ENCODE results near the gene SLC44A4.
A peak's percentile ranks its signal among the peaks of the same experiment; 100 is the strongest.
"Not testable (repeated sequence)": the region's sequence is repeated elsewhere in the genome, so short reads cannot be mapped to it uniquely, and the experiment has no call there.

SLC44A4 gene

DNA sequence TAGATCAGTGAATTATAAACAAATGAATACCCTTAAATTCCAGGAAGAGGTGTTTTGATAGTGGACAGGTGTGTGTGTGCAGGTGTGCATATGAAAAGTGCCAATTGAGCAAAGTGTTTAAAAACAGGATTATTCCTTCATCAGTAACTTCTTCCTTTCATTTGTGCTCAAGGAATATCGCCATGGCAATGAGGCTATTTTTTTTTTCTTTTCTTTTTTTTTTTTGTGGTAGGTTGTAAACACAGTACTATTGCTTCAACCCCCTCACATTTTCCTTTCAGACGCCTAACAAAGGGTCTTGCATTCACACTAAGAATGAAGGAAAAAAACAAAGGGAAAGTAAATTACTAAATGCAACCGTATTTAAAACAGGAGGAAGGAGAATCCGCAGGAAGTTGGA is 53.2 kb downstream of the SLC44A4 start:
- DNase-seq, result no peak

DNA sequence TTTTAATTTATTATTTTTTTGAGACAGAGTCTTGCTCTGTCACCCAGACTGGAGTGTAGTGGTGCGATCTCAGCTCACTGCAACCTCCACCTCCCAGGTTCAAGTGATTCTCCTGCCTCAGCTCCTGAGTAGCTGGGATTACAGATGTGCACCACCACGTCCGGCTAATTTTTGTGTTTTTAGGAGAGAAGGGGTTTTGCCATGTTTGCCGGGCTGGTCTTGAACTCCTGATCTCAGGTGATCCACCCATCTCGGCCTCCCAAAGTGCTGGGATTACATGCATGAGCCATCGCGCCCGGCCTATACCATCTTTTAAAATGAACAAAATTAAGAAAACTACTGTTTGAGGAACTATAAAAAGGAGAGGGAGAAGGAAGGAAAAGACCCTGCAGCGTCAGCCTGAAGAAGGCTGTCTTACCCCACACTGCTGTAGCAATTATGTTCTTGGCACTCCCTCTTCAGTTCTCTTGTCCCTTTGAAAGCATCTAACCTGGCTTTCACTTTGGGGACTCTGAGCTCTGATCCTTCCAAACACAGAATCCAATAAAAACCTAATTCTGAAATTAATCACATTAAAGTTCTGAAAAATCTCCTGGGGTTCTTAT is 55.1 kb downstream of the SLC44A4 start:
- not testable (repeated sequence) for DNase-seq

DNA sequence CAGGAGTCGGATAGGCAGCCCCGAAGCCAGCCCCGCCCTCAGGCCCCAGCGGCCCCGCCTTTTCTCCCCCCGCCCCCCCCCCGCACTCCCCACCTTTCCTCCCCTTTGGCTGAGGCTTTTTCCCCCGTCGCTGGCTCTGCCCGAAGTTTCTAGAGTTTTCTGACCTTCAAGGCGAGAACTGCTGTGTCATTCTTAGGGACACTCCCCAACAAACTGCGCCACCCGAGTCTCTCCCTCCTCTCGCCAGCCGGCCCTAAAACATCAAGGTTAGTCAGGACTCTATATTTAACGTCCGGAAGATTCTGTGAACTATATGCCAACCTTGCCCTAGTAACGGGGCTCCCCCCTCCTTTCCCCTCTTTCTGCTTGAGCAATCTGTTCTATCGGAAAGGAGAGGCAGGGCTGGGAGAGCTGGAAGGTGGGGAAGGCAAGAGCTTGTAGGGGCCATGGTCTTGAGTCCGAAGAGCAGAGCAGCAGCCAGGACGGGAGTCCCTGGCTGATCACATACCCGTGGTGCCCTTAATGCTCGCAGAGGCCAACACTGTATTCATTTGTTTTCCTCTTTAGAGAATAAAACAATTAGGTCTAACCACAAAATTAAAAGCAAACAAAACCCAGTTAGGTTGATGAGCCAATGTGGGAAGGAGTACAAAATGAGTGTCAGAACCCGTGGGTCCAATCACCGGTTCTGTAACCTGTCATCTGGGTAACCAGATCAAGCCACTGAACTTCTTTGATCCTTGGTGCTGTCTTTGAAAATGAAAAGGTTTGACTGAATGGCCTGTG is 56.6 kb downstream of the SLC44A4 start:
- DNase-seq, result peak; percentile 37

GRCh38 chr6:31821301-31822035 is 57.3 kb downstream of the SLC44A4 start:
- peak; percentile 26 for DNase-seq

DNA sequence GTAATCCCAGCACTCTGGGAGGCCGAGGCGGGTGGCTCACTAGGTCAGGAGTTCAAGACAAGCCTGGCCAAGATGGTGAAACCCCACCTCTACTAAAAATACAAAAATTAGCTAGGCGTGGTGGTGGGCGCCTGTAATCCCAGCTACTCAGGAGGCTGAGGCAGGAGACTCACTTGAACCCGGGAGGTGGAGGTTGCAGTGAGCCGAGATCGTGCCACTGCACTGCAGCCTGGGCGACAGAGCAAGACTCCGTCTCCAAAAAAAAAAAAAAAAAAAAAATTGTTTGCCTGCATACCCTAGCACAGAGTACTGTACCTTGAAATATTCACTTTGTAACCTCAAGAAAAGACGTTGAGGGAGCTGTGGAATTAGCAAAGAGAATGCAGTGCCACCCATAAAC is 58.4 kb downstream of the SLC44A4 start:
- not testable (repeated sequence) for DNase-seq

GRCh38 chr6:31819871-31820299 is 58.9 kb downstream of the SLC44A4 start:
- DNase-seq, result no peak

GRCh38 chr6:31817929-31818511 is 60.8 kb downstream of the SLC44A4 start:
- DNase-seq, result not testable (repeated sequence)

GRCh38 chr6:31817133-31817928 is 61.5 kb downstream of the SLC44A4 start:
- DNase-seq, result not testable (repeated sequence)

DNA sequence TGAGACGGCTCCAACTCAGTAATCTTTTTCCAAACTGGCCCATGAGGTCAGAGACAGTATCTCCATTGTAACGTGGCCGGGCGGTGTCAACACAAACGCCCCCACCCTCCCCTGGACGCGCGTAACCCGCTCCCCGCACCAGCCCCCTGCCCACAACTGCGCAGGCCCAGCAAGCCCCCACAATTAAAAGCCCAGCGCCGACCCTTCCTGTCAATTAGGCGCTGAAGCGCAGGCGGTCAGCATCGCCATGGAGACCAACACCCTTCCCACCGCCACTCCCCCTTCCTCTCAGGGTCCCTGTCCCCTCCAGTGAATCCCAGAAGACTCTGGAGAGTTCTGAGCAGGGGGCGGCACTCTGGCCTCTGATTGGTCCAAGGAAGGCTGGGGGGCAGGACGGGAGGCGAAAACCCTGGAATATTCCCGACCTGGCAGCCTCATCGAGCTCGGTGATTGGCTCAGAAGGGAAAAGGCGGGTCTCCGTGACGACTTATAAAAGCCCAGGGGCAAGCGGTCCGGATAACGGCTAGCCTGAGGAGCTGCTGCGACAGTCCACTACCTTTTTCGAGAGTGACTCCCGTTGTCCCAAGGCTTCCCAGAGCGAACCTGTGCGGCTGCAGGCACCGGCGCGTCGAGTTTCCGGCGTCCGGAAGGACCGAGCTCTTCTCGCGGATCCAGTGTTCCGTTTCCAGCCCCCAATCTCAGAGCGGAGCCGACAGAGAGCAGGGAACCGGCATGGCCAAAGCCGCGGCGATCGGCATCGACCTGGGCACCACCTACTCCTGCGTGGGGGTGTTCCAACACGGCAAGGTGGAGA is 63.6 kb downstream of the SLC44A4 start, which contains the start of the genes HSPA1A and HSPA1L:
Gene HSPA1A (plus strand): TSS at position 519 of the 814 bp plus-strand sequence. CDS start 214 bp downstream, at position 733.
Gene HSPA1L (minus strand): TSS at position 259 of the 814 bp plus-strand sequence. CDS start 3,311 bp downstream, outside the sequence.
- DNase-seq, result peak; percentile 92

GRCh38 chr6:31814677-31815024 is 64.1 kb downstream of the SLC44A4 start:
- DNase-seq, result peak; percentile 96

GRCh38 chr6:31813465-31813849 is 65.3 kb downstream of the SLC44A4 start:
- no peak for DNase-seq
